Measurements from ENCODE around the gene IL36RN. TPM values are rescaled to one million over a fixed set of nuclear protein-coding genes. Genes with fewer than 3 reads are reported as not detected.

The IL36RN gene
- polyA plus RNA-seq, 1 of the 3 experiments (the other 2 are of a cell fraction) = not detected

DNA sequence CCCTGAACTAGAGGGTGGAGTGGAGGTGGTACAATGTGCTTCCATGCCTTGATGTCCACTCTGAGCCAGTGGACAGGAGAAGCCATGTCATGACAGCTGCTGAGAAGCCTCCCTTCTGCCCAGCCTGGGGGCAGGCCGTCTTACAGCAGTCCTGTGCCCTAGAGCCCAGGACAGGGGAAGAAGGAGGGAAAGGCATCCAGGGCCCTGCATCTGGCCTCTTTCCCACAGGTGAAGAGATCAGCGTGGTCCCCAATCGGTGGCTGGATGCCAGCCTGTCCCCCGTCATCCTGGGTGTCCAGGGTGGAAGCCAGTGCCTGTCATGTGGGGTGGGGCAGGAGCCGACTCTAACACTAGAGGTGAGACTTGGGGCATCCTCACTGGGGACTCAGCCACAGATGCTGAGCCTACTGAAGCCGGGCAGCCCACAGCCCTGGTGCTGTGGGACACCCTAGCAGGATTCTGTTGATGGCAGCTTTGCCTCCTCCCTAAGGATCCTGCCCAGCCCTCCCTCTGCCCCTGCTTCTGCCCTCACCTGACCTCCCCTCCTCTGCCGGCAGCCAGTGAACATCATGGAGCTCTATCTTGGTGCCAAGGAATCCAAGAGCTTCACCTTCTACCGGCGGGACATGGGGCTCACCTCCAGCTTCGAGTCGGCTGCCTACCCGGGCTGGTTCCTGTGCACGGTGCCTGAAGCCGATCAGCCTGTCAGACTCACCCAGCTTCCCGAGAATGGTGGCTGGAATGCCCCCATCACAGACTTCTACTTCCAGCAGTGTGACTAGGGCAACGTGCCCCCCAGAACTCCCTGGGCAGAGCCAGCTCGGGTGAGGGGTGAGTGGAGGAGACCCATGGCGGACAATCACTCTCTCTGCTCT is 3.1 kb downstream of the IL36RN start:
- no peaks in the 10 kb centered on the region for H3K79me2 ChIP-seq (ENCODE audit: insufficient read depth)
- ChIA-PET POLR2A (no interaction called here), CTCF (no interaction called here)
- H3K4me2 ChIP-seq = no peak overlapping the region
- H3K9me3 ChIP-seq = no peaks in the 10 kb centered on the region
- TF ChIP-seq, protein P1, sequence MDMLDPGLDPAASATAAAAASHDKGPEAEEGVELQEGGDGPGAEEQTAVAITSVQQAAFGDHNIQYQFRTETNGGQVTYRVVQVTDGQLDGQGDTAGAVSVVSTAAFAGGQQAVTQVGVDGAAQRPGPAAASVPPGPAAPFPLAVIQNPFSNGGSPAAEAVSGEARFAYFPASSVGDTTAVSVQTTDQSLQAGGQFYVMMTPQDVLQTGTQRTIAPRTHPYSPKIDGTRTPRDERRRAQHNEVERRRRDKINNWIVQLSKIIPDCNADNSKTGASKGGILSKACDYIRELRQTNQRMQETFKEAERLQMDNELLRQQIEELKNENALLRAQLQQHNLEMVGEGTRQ (IDR thresholded peaks at IDR 0.05; ENCODE audit: borderline replicate concordance, low read depth, low read length) = no peak
- TF ChIP-seq ZBTB33 (IDR thresholded peaks at IDR 0.05; ENCODE audit: borderline replicate concordance, low read depth) (no peak), EP300 (IDR thresholded peaks at IDR 0.05; ENCODE audit: borderline replicate concordance in 1 of 2, low read depth in 1 of 2, low read length in 1 of 2) (no peak), TCF12 (IDR thresholded peaks at IDR 0.05) (no peak), RAD21 (IDR thresholded peaks at IDR 0.05; ENCODE audit: low read length) (no peak), EZH2phosphoT487 (IDR thresholded peaks at IDR 0.05; ENCODE audit: borderline replicate concordance, low read depth) (no peak)
- TF ChIP-seq, protein P2, sequence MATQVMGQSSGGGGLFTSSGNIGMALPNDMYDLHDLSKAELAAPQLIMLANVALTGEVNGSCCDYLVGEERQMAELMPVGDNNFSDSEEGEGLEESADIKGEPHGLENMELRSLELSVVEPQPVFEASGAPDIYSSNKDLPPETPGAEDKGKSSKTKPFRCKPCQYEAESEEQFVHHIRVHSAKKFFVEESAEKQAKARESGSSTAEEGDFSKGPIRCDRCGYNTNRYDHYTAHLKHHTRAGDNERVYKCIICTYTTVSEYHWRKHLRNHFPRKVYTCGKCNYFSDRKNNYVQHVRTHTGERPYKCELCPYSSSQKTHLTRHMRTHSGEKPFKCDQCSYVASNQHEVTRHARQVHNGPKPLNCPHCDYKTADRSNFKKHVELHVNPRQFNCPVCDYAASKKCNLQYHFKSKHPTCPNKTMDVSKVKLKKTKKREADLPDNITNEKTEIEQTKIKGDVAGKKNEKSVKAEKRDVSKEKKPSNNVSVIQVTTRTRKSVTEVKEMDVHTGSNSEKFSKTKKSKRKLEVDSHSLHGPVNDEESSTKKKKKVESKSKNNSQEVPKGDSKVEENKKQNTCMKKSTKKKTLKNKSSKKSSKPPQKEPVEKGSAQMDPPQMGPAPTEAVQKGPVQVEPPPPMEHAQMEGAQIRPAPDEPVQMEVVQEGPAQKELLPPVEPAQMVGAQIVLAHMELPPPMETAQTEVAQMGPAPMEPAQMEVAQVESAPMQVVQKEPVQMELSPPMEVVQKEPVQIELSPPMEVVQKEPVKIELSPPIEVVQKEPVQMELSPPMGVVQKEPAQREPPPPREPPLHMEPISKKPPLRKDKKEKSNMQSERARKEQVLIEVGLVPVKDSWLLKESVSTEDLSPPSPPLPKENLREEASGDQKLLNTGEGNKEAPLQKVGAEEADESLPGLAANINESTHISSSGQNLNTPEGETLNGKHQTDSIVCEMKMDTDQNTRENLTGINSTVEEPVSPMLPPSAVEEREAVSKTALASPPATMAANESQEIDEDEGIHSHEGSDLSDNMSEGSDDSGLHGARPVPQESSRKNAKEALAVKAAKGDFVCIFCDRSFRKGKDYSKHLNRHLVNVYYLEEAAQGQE (IDR thresholded peaks at IDR 0.05; ENCODE audit: low read depth, low read length) = no peak
- no peak for DNase-seq
- no peak overlapping the region for H3K4me3 ChIP-seq (ENCODE audit: low read depth in 2 of 2, low read length in 1 of 2)
- no peaks in the 10 kb centered on the region for H3K36me3 ChIP-seq (replicated peaks in 1 of 2; ENCODE audit: control insufficient read depth in 1 of 2, insufficient read depth in 2 of 2, low read length in 1 of 2)
- H3K27me3 ChIP-seq (ENCODE audit: insufficient read depth) = no peaks in the 10 kb centered on the region; the same call in 1 of the 2 replicates
- H3K27ac ChIP-seq (ENCODE audit: low read depth in 2 of 2, low read length in 1 of 2) = no peak overlapping the region
- 1% methylated on average over 12 of the region's 18 CpGs for WGBS (ENCODE audit: low lambda C conversion rate)
- H3F3A ChIP-seq (replicated peaks; ENCODE audit: insufficient read depth) = no peaks in the 10 kb centered on the region
- H4K20me1 ChIP-seq (ENCODE audit: insufficient read depth) = no peaks in the 10 kb centered on the region
- H3K4me1 ChIP-seq (ENCODE audit: control insufficient read depth in 1 of 2, insufficient read depth in 2 of 2, low read depth in 1 of 2, low read length in 1 of 2) = no peaks in the 10 kb centered on the region
- no peak overlapping the region for H3K9ac ChIP-seq
- no peaks in the 10 kb centered on the region for H3K9me2 ChIP-seq
- no peak overlapping the region for H2AFZ ChIP-seq (ENCODE audit: low read depth)

GRCh38 chr2:113064281-113064680 is 5.3 kb downstream of the IL36RN start:
- no peak for TF ChIP-seq EZH2phosphoT487 (IDR thresholded peaks at IDR 0.05; ENCODE audit: borderline replicate concordance, low read depth)
- no peak for TF ChIP-seq GABPA (IDR thresholded peaks at IDR 0.05; ENCODE audit: low read depth)
- H3K9me2 ChIP-seq = no peaks in the 10 kb centered on the region
- H3K9ac ChIP-seq = no peak overlapping the region
- DNase-seq = no peak
- no peaks in the 10 kb centered on the region for H4K20me1 ChIP-seq (ENCODE audit: insufficient read depth)
- no peak overlapping the region for H3K4me2 ChIP-seq
- CTCF ChIA-PET = interaction anchor here (1.1 kb wide), 1 partner anchor 16 kb away, joined by 4 read pairs; no protein-coding TSS in a partner anchor
- no peaks in the 10 kb centered on the region for H3K9me3 ChIP-seq
- POLR2A ChIA-PET = no interaction called here
- H3K79me2 ChIP-seq (ENCODE audit: insufficient read depth) = no peaks in the 10 kb centered on the region
- no peaks in the 10 kb centered on the region for H3F3A ChIP-seq (replicated peaks; ENCODE audit: insufficient read depth)
- no peaks in the 10 kb centered on the region for H3K36me3 ChIP-seq (replicated peaks in 1 of 2; ENCODE audit: control insufficient read depth in 1 of 2, insufficient read depth in 2 of 2, low read length in 1 of 2)
- H3K27ac ChIP-seq (ENCODE audit: low read depth in 2 of 2, low read length in 1 of 2) = no peak overlapping the region
- 1% methylated on average over 5 of the region's 5 CpGs for WGBS (ENCODE audit: low lambda C conversion rate)
- H2AFZ ChIP-seq (ENCODE audit: low read depth) = no peak overlapping the region
- no peak overlapping the region for H3K4me3 ChIP-seq (ENCODE audit: low read depth in 2 of 2, low read length in 1 of 2)
- no peaks in the 10 kb centered on the region; the same call in 1 of the 2 replicates for H3K27me3 ChIP-seq (ENCODE audit: insufficient read depth)
- H3K4me1 ChIP-seq (ENCODE audit: control insufficient read depth in 1 of 2, insufficient read depth in 2 of 2, low read depth in 1 of 2, low read length in 1 of 2) = no peaks in the 10 kb centered on the region

Measured in SK-N-SH (cell line).